IPS-20b (cell line): ENCODE results near the gene ACAT2.

Experiments
- H3K27ac ChIP-seq: one replicate; pipeline ENCODE4 v1.5.1; 2013; ENCODE audit warnings: low read length
- H3K27me3 ChIP-seq: 2 replicates; pipeline ENCODE4 v1.6.1; 2013; ENCODE audit warnings: mild to moderate bottlenecking, low read length, inconsistent platforms; ENCODE audit not compliant: insufficient read depth
- H3K36me3 ChIP-seq: 2 replicates; pipeline ENCODE4 v1.6.1; 2013; ENCODE audit warnings: low read depth, mild to moderate bottlenecking, inconsistent platforms, low read length, moderate library complexity; ENCODE audit not compliant: insufficient read depth
- H3K4me1 ChIP-seq: 2 replicates; pipeline ENCODE4 v1.6.1; 2013; ENCODE audit warnings: mild to moderate bottlenecking, control low read depth, inconsistent platforms, low read length, moderate library complexity; ENCODE audit not compliant: insufficient read depth
- H3K4me3 ChIP-seq: 2 replicates; pipeline ENCODE4 v1.5.1; 2013; ENCODE audit warnings: mild to moderate bottlenecking, low read length, inconsistent platforms
- H3K9ac ChIP-seq: 2 replicates; pipeline ENCODE4 v1.6.1; 2013; ENCODE audit warnings: low read depth, mild to moderate bottlenecking, inconsistent platforms, low read length, moderate library complexity
- H3K9me3 ChIP-seq: 2 replicates; pipeline ENCODE4 v1.6.1; 2013; ENCODE audit warnings: mild to moderate bottlenecking, low read depth, low read length, inconsistent platforms; ENCODE audit not compliant: insufficient read depth

The ACAT2 gene

GRCh38 chr6:159758031-159759001 lies 3.5 kb upstream of the ACAT2 start:
- Histone ChIP-seq H3K27me3 (no peaks in the 10 kb centered on the region), H3K36me3 (peaks cover 69% of the 10 kb centered on the region), H3K4me3 (no peak overlapping the region), H3K27ac (no peak overlapping the region), H3K9me3 (no peaks in the 10 kb centered on the region), H3K9ac (no peak overlapping the region), H3K4me1 (peaks cover 24% of the 10 kb centered on the region)

GRCh38 chr6:159759645-159760044 lies 2.2 kb upstream of the ACAT2 start:
- Histone ChIP-seq H3K27ac (no peak overlapping the region), H3K9me3 (no peaks in the 10 kb centered on the region), H3K9ac (peak overlapping the region; percentile 5; the same call in 1 of the 2 replicates), H3K4me1 (peaks cover 24% of the 10 kb centered on the region), H3K27me3 (no peaks in the 10 kb centered on the region), H3K4me3 (no peak overlapping the region), H3K36me3 (peaks cover 67% of the 10 kb centered on the region)

- Histone ChIP-seq H3K9me3 (no peaks in the 10 kb centered on the region), H3K27me3 (no peaks in the 10 kb centered on the region), H3K9ac (peak overlapping the region; percentile 86; the same call in 1 of the 2 replicates), H3K4me1 (peaks cover 24% of the 10 kb centered on the region), H3K36me3 (peaks cover 67% of the 10 kb centered on the region), H3K4me3 (peak overlapping the region; percentile 76), H3K27ac (peak overlapping the region; percentile 27)
Measured at GRCh38 chr6:159760602-159761057, 1.2 kb upstream of the ACAT2 start.

GRCh38 chr6:159761129-159761872 lies 544 bp upstream of the ACAT2 start:
- Histone ChIP-seq H3K27ac (peak overlapping the region; percentile 27), H3K4me1 (peaks cover 24% of the 10 kb centered on the region), H3K4me3 (peak overlapping the region; percentile 76), H3K9me3 (no peaks in the 10 kb centered on the region), H3K36me3 (peaks cover 67% of the 10 kb centered on the region), H3K27me3 (no peaks in the 10 kb centered on the region), H3K9ac (peak overlapping the region; percentile 86)

- peak overlapping the region; percentile 93 for H3K4me3 ChIP-seq
- peaks cover 67% of the 10 kb centered on the region for H3K36me3 ChIP-seq
- peak overlapping the region; percentile 90; the same call in 1 of the 2 replicates for H3K9ac ChIP-seq
- H3K4me1 ChIP-seq, result peaks cover 24% of the 10 kb centered on the region
- H3K27me3 ChIP-seq, result no peaks in the 10 kb centered on the region
- peak overlapping the region; percentile 64 for H3K27ac ChIP-seq
- H3K9me3 ChIP-seq, result no peaks in the 10 kb centered on the region
Measured at GRCh38 chr6:159762681-159763293, 942 bp downstream of the ACAT2 start.

- H3K9ac ChIP-seq, result no peak overlapping the region
- no peak overlapping the region for H3K4me3 ChIP-seq
- no peaks in the 10 kb centered on the region for H3K27me3 ChIP-seq
- peaks cover 88% of the 10 kb centered on the region for H3K36me3 ChIP-seq
- no peak overlapping the region for H3K27ac ChIP-seq
- no peaks in the 10 kb centered on the region for H3K9me3 ChIP-seq
- peaks cover 4% of the 10 kb centered on the region; the same call in 1 of the 2 replicates for H3K4me1 ChIP-seq
Measured at GRCh38 chr6:159766906-159767305, 5.1 kb downstream of the ACAT2 start.

- Histone ChIP-seq H3K27me3 (no peaks in the 10 kb centered on the region), H3K4me1 (no peaks in the 10 kb centered on the region), H3K27ac (no peak overlapping the region), H3K4me3 (no peak overlapping the region), H3K9me3 (no peaks in the 10 kb centered on the region), H3K9ac (no peak overlapping the region), H3K36me3 (peaks cover 98% of the 10 kb centered on the region)
Measured at GRCh38 chr6:159769470-159769869, 7.6 kb downstream of the ACAT2 start.

- Histone ChIP-seq H3K9ac (no peak overlapping the region), H3K9me3 (no peaks in the 10 kb centered on the region), H3K36me3 (peaks cover 98% of the 10 kb centered on the region), H3K4me1 (no peaks in the 10 kb centered on the region), H3K27ac (no peak overlapping the region), H3K4me3 (no peak overlapping the region), H3K27me3 (no peaks in the 10 kb centered on the region)
Measured at GRCh38 chr6:159772196-159772595, 10.4 kb downstream of the ACAT2 start.

- H3K9ac ChIP-seq, result no peak overlapping the region
- no peak overlapping the region for H3K27ac ChIP-seq
- H3K4me3 ChIP-seq, result no peak overlapping the region
- no peaks in the 10 kb centered on the region for H3K9me3 ChIP-seq
- H3K27me3 ChIP-seq, result no peaks in the 10 kb centered on the region
- no peaks in the 10 kb centered on the region for H3K4me1 ChIP-seq
- H3K36me3 ChIP-seq, result peaks cover 100% of the 10 kb centered on the region
Measured at GRCh38 chr6:159777240-159777904, 15.5 kb downstream of the ACAT2 start.

- Histone ChIP-seq H3K4me1 (no peaks in the 10 kb centered on the region), H3K27me3 (no peaks in the 10 kb centered on the region), H3K9me3 (no peaks in the 10 kb centered on the region), H3K9ac (no peak overlapping the region), H3K4me3 (no peak overlapping the region), H3K27ac (no peak overlapping the region), H3K36me3 (peaks cover 100% of the 10 kb centered on the region)
Measured at GRCh38 chr6:159778131-159778530, 16.3 kb downstream of the ACAT2 start.

GRCh38 chr6:159778542-159779103 lies 16.8 kb downstream of the ACAT2 start:
- no peak overlapping the region for H3K4me3 ChIP-seq
- H3K27ac ChIP-seq, result no peak overlapping the region
- no peaks in the 10 kb centered on the region for H3K9me3 ChIP-seq
- no peaks in the 10 kb centered on the region for H3K27me3 ChIP-seq
- H3K36me3 ChIP-seq, result peaks cover 100% of the 10 kb centered on the region
- no peaks in the 10 kb centered on the region for H3K4me1 ChIP-seq
- H3K9ac ChIP-seq, result no peak overlapping the region
